NCI-H446 (cell line): ENCODE results near the gene VPS9D1.
"Not testable (repeated sequence)": the region's sequence is repeated elsewhere in the genome, so short reads cannot be mapped to it uniquely, and the experiment has no call there.

ENCODE experiments used
- DNase-seq, 2 experiments: peaks; one replicate each; lab custom pipeline; 2025; lab: John Stamatoyannopoulos, UW

Gene VPS9D1

GRCh38 chr16:89709716-89710432 lies 10.8 kb downstream of the VPS9D1 start:
- DNase-seq = no peak

GRCh38 chr16:89709166-89709565 lies 11.5 kb downstream of the VPS9D1 start:
- DNase-seq = no peak

GRCh38 chr16:89708481-89708931 lies 12.2 kb downstream of the VPS9D1 start:
- no peak for DNase-seq

GRCh38 chr16:89707695-89708094 lies 13.0 kb downstream of the VPS9D1 start:
- no peak for DNase-seq

GRCh38 chr16:89706518-89707260 lies 14.0 kb downstream of the VPS9D1 start:
- no peak for DNase-seq

- DNase-seq = no peak
Observed at GRCh38 chr16:89705006-89705405, 15.7 kb downstream of the VPS9D1 start.

GRCh38 chr16:89704281-89704680 lies 16.4 kb downstream of the VPS9D1 start:
- no peak for DNase-seq

- DNase-seq = peak; percentile 21 to 80
Observed at GRCh38 chr16:89701425-89702406, 19.0 kb downstream of the VPS9D1 start, which contains the start of gene SPATA2L. Gene SPATA2L (minus strand): TSS chr16:89701705. CDS start chr16:89701232, 473 bp downstream.

- DNase-seq = peak in 1 of 2 experiments; percentile 35
Observed at GRCh38 chr16:89700649-89701424, 19.9 kb downstream of the VPS9D1 start.

- peak; percentile 77 to 92 for DNase-seq
Observed at GRCh38 chr16:89700100-89700648, 20.5 kb downstream of the VPS9D1 start.

- DNase-seq = not testable (repeated sequence)
Observed at GRCh38 chr16:89699629-89700099, 21.0 kb downstream of the VPS9D1 start.

GRCh38 chr16:89698717-89699116 lies 22.0 kb downstream of the VPS9D1 start:
- DNase-seq = not testable (repeated sequence)

- DNase-seq = no peak
Observed at GRCh38 chr16:89697616-89698331, 22.9 kb downstream of the VPS9D1 start.

- DNase-seq = no peak
Observed at GRCh38 chr16:89697161-89697615, 23.5 kb downstream of the VPS9D1 start.

- DNase-seq = no peak
Observed at GRCh38 chr16:89696670-89697128, 24.0 kb downstream of the VPS9D1 start.

- DNase-seq = no peak
Observed at GRCh38 chr16:89695875-89696669, 24.6 kb downstream of the VPS9D1 start.

- DNase-seq = no peak
Observed at GRCh38 chr16:89695086-89695874, 25.4 kb downstream of the VPS9D1 start.

GRCh38 chr16:89694784-89695085 lies 26.0 kb downstream of the VPS9D1 start:
- not testable (repeated sequence) for DNase-seq
